Measurements from ENCODE around the gene RAVER2.

- TF ChIP-seq RAD21 (IDR thresholded peaks at IDR 0.05; ENCODE audit: insufficient read depth, low read depth, low read length), result no peak
- TF ChIP-seq HDAC6 (IDR thresholded peaks at IDR 0.05; ENCODE audit: unreplicated experiment), result no peak
- TF ChIP-seq ZSCAN29 (IDR thresholded peaks at IDR 0.05), result no peak
- TF ChIP-seq EZH2 (IDR thresholded peaks at IDR 0.05; ENCODE audit: borderline replicate concordance, control insufficient read depth, low read depth, low read length), result no peak
- no peak for TF ChIP-seq NFXL1 (IDR thresholded peaks at IDR 0.05; ENCODE audit: borderline replicate concordance)
- no peak for TF ChIP-seq JUNB (IDR thresholded peaks at IDR 0.05)
- no peak for TF ChIP-seq CHD2 (IDR thresholded peaks at IDR 0.05; ENCODE audit: borderline replicate concordance, low read depth, low read length)
Observed at GRCh38 chr1:64847666-64848065, 102.8 kb downstream of the RAVER2 start.

Data from GM12878 (cell line).